Hematopoietic multipotent progenitor cell treated with erythropoietin and hydrocortisone succinate and interleukin-3 and kit ligand, for 6 days (in vitro differentiated cells): ENCODE results near the gene RFTN1.
A peak's percentile ranks its signal among the peaks of the same experiment; 100 is the strongest.

Experiments used
- DNase-seq: peaks from one replicate; pipeline ENCODE4 v3.0.0-alpha.2; 2015

RFTN1 gene

GRCh38 chr3:16346413-16347081 is 167.0 kb downstream of the RFTN1 start:
- DNase-seq = no peak

GRCh38 chr3:16343101-16343500 is 170.4 kb downstream of the RFTN1 start:
- DNase-seq = no peak

GRCh38 chr3:16338999-16339398 is 174.5 kb downstream of the RFTN1 start:
- peak; percentile 84 for DNase-seq

GRCh38 chr3:16337856-16338540 is 175.5 kb downstream of the RFTN1 start:
- peak; percentile 98 for DNase-seq

GRCh38 chr3:16336825-16337224 is 176.7 kb downstream of the RFTN1 start:
- no peak for DNase-seq

- DNase-seq = no peak
Observed at GRCh38 chr3:16335772-16336645, 177.5 kb downstream of the RFTN1 start.

GRCh38 chr3:16335333-16335732 is 178.2 kb downstream of the RFTN1 start:
- DNase-seq = no peak

- DNase-seq = no peak
Observed at GRCh38 chr3:16334909-16335308, 178.6 kb downstream of the RFTN1 start.

GRCh38 chr3:16332904-16333426 is 180.5 kb downstream of the RFTN1 start:
- no peak for DNase-seq

GRCh38 chr3:16331319-16331883 is 182.1 kb downstream of the RFTN1 start:
- no peak for DNase-seq

GRCh38 chr3:16330351-16330750 is 183.1 kb downstream of the RFTN1 start:
- DNase-seq = no peak

- DNase-seq = no peak
Observed at GRCh38 chr3:16329826-16330129, 183.7 kb downstream of the RFTN1 start.

GRCh38 chr3:16329036-16329825 is 184.3 kb downstream of the RFTN1 start:
- peak; percentile 41 for DNase-seq

GRCh38 chr3:16328124-16328523 is 185.4 kb downstream of the RFTN1 start:
- DNase-seq = no peak

GRCh38 chr3:16326724-16327349 is 186.7 kb downstream of the RFTN1 start:
- no peak for DNase-seq

GRCh38 chr3:16325850-16326249 is 187.6 kb downstream of the RFTN1 start:
- no peak for DNase-seq

- no peak for DNase-seq
Observed at GRCh38 chr3:16323737-16324136, 189.8 kb downstream of the RFTN1 start.

GRCh38 chr3:16322189-16322588 is 191.3 kb downstream of the RFTN1 start:
- DNase-seq = no peak

GRCh38 chr3:16320711-16321110 is 192.8 kb downstream of the RFTN1 start:
- DNase-seq = no peak

GRCh38 chr3:16319723-16320122 is 193.8 kb downstream of the RFTN1 start:
- no peak for DNase-seq

- peak; percentile 86 for DNase-seq
Observed at GRCh38 chr3:16319307-16319706, 194.2 kb downstream of the RFTN1 start.

- DNase-seq = no peak
Observed at GRCh38 chr3:16318176-16318575, 195.3 kb downstream of the RFTN1 start.
